Measurements from ENCODE around the gene AQP3.
"Not testable (repeated sequence)": the region's sequence is repeated elsewhere in the genome, so short reads cannot be mapped to it uniquely, and the experiment has no call there.

GRCh38 chr9:33493819-33494218 lies 46.4 kb upstream of the AQP3 start:
- not testable (repeated sequence) for TF ChIP-seq JUND (IDR thresholded peaks at IDR 0.05; ENCODE audit: borderline replicate concordance, low read depth, low read length); JUND (tag; IDR thresholded peaks at IDR 0.05; ENCODE audit: borderline replicate concordance, low read depth, low read length); TEAD2 (tag; IDR thresholded peaks at IDR 0.05); SIRT6 (IDR thresholded peaks at IDR 0.05; ENCODE audit: low read depth, low read length); KLF6 (CRISPR knock-in tag; IDR thresholded peaks at IDR 0.05; ENCODE audit: borderline replicate concordance); ETV5 (CRISPR knock-in tag; IDR thresholded peaks at IDR 0.05; ENCODE audit: low read depth); ZFP36 (IDR thresholded peaks at IDR 0.05; ENCODE audit: low read depth, low read length, partially characterized antibody)

Data from K562 (cell line).